Renal cortex interstitium (tissue), 11 donors: ENCODE data around the gene PLXDC1. TPM values are rescaled to one million over a fixed set of nuclear protein-coding genes. Genes with fewer than 3 reads are reported as not detected.

ENCODE experiments used
- DNase-seq, 11 donors: peaks; one replicate each; pipeline ENCODE4 v3.0.0-alpha.2; 2013; ENCODE audit warnings: low read depth in 9 of 11, low spot score in 4 of 11; ENCODE audit errors: extremely low read depth in 1 of 11
- polyA plus RNA-seq, 3 donors: library from polyadenylated mRNA; unstranded; fragments of 120-200 nt; gene quantifications; one replicate each; pipeline ENCODE4 v1.2.1, GENCODE V29; 2013; ENCODE audit not compliant: insufficient read length in 3 of 3

PLXDC1 gene
- polyA plus RNA-seq, 3 donors: 4.9 to 9.2 (median 7.2) TPM

DNA sequence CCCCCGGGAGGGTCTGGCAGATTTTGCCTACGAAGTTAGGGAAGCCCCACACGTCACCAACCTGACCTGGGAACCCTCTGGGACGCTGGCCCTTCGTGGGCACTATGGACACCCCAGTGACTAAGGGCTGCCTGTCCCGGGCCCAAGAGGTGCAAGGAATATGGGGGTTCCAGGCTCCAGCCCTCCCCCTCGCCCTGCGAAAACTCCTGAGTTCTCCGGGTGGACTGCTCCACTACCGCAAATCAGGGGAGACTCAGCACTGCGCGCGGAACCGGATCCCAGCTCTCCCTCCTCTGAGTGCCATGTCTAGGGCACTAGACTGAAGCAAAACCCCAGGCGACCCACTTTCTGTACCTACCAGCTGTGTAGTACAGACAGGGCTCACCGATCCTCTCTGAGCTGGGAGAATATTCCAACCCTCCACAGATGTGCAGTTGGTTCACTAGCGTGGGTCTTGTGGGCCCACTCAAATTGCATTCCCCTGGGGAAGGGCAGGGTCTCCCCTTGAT, 14.5 kb upstream of the PLXDC1 start, which contains the start of gene ARL5C:
Gene ARL5C (minus strand): TSS at position 321 of the 509 bp plus-strand sequence. CDS start 401 bp downstream, outside the sequence.
- no peak for DNase-seq

DNA sequence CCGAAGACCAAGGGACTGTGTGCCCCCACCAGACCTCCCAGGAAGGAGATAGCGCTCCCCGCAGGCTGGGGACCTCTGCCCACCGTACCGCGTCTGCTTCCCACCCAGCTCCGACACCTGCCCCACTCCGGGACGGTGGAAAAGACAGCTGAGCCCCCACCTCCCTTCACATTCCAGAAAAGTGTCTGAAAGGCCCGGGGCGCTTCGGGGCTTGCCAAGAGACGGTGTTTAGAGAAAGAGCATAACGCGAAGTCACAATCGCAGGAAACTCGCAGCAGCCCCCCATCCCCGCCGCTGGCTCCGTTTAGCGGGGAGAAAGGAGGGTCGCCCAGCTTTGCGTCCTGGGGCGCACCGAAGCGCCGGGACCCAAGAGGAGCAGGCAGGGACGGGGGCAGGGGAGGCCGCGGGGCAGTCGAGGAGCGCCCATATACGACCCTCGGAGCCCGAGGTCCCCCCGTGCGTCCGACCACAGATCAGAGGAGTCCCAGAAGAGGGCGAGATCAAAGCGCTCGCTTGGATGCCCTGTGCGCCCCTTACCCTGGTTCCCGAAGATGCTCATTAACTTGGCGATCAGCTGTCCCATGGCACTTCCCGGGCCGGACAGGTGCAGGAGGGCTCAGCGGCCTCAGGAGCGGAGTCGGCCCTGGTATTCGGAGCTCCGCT, 13.9 kb upstream of the PLXDC1 start:
- DNase-seq: no peak

DNA sequence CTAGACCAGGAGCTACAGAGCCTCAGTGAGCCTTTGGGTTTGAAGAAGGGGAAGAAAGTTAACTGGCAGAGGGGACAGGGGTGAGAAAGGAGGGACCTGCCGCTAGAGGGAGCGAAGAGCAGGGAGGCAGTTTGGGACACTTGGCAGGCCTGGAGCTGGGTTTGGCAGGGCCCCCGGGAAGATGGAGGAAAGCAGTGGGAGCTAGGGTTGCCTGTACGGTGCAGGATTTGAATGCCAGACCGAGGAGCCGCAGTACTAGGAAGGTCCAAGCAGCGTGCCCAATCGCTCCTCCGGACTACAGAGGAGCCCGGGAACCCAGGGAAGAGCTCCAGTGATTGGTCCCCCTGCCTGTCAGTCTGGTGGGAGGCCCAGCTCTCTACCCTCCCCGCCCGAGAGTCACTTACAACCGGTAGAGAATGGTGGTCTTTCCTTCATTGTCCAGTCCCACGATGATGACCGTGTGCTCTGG, 13.3 kb upstream of the PLXDC1 start:
- peak; percentile 69 to 89 (median 84) for DNase-seq

DNA sequence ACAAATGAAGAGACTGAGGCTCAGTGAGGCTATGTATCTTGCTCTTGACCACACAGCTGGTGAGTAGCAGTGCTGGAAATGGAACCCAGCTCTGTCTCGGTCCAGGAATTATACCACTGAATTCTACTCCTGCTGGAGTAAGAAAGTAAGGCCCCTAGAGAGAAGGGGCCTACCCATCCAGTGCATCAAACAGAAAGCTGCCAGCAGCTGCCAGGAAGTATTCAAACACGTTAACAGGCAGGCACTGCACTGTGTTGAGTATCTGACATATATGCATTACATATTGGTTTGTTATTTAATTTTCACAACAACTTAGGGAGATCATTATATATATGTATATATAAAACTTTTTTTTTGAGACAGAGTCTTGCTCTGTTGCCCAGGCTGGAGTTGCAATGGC, 10.5 kb upstream of the PLXDC1 start:
- DNase-seq: no peak

DNA sequence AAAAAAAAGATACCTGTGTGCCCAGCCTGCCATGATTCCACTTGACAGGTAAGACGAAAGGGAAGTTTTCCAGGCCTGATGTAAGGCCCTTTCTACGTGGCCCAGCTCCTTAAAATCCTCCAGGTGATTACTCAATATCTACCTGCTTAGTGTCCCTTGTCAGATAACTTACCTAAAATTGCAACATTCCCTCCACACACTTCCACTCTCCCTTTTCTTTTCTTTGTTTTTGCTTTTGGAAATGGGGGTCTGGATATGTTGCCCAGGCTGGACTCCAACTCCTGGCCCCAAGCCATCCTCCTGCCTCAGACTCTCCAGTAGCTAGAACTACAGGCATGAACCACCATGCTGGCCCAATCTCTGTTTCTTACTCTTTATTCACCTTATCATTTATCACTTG, 7.2 kb upstream of the PLXDC1 start:
- DNase-seq: no peak

DNA sequence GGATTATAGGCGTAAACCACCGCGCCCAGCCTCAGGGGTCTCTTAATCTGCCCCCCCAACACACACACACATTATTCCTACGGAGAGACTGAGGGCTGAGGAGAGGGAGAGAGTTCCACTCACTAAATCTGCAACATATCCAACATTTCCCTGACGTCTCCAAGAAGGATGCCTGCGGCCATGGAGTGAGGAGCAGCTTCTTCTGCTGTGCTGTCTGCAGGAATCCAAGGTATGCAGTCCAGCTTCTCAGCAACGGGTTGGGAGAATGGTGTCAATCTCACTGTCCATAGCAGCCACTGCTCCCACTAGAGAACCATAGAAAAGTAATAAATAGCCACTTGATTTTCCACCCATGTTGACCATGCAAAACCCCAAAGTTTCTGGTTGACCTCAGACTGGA, 5.1 kb upstream of the PLXDC1 start:
- DNase-seq: no peak

DNA sequence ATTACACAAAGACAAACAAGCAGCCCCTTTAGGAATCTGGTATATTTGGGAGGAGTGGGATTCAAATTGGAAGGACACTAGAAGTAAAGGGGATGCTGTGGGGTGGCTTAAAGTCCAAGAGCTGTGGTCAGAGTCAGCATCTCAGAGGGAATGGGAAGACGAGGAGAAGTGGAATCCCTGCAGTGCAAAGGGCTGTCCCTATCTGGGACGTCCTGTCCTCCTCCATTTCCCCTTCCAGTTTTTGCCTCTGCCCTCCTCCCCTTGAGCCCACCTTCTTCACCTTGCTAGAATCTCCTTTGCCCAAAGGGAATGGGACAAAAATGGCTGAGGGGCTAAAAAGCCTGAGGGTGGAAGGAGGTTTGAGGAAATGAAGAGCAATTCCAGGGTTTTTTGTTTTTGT, 4.2 kb upstream of the PLXDC1 start:
- DNase-seq: no peak

DNA sequence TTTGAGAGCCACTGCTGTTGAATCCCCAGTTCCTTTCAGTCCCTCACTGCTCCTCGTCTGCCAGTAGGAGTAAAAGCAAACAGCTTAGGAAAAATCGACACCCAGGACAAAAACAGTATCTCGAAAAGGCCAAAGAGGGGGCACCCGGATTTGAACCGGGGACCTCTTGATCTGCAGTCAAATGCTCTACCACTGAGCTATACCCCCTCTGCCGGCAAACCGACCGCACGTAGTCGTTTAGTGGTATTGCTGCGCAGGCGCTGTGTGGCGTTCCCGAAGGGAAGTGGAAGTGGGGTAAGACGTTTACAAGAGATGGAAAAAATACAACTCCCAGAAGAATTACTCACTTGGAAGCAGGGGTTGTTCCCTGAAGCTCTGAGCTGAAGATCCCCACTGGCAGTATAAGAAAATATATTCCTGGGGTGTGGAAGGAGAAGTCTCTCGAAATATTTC, 2.2 kb upstream of the PLXDC1 start:
- peak; percentile 81 to 90 (median 86) for DNase-seq

DNA sequence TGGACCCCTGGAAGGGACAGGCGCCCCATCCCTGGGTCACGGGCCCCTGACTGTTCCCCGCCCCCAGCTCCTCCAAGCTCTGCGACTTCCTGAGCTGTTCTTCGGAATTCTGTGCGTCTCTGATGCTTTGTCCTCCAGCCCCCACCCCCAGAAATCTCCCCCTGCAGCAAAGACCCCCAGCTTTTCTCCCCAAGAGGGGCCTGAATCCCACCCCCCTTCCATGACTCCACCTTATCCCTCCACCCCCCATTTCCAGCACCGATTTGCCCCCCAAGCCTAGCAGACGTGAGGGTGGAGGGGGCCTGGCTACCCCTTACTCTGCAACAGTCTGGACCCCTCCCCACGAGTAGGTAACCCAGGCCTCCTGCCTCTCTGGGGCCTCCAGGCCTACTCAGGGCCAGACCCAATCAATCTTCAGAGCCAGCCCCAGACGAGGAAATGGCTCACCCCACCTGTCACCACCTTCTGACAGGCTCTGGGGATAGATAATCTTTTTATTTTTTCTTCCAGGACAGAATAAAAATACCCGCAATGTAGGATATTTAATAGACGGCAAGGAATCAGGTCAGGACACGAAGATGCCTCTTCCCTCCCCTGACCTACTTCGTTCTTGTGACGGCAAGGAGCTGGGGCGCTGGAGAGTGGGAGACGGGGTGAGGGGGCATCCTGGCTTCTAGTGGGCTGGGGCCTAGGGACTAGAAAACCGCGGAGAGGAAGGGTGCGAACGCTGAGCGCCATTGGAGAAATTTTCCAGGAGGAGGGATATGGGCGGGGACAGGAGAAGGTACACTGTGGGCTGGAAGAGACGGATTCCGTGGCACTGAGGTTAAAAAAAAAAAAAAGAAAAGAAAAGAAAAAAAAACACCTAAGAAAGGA, 744 bp upstream of the PLXDC1 start:
- no peak for DNase-seq

DNA sequence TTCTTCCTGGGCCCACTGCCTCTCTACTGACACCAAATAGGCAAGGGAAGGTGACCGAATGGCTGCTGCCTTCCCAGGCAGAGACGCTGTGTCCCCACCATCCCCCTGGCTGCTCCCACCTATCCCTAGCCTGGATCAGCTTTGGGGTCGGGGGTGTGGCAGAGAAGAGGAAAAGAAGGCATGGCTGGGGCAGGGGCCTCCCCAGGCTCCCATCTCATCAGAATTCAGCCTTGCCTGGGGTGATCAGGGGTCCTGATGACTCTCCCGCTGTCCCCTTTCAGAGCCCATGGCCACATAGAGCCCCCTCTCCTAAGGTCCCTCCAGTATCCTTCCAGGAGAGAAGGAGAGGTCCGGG, 665 bp downstream of the PLXDC1 start:
- DNase-seq: no peak

DNA sequence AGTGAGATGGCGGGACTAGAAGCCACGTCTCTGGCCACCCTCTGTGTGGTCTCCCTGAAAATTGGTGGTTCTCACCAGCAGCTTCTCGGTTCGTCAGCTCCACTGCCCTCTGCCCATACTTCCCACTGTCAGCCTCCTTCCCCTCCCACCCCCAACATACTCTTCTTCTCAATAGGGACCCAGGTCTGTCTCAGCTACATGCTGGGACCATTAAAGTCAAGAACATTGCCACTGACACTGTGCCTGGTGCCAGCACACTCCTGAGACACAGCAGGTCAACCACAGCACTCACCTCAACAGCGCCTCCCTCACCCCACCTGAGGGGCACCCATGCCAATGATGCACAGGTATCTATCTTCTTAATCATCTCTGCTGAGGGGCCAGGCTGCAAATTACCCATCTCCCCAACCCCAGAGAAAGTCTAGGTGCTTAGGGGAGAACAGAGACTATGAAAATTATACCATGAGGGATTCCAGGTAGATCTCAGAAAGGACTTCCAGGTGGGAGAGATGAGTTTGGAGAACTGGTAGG, 1.3 kb downstream of the PLXDC1 start:
- DNase-seq: no peak

DNA sequence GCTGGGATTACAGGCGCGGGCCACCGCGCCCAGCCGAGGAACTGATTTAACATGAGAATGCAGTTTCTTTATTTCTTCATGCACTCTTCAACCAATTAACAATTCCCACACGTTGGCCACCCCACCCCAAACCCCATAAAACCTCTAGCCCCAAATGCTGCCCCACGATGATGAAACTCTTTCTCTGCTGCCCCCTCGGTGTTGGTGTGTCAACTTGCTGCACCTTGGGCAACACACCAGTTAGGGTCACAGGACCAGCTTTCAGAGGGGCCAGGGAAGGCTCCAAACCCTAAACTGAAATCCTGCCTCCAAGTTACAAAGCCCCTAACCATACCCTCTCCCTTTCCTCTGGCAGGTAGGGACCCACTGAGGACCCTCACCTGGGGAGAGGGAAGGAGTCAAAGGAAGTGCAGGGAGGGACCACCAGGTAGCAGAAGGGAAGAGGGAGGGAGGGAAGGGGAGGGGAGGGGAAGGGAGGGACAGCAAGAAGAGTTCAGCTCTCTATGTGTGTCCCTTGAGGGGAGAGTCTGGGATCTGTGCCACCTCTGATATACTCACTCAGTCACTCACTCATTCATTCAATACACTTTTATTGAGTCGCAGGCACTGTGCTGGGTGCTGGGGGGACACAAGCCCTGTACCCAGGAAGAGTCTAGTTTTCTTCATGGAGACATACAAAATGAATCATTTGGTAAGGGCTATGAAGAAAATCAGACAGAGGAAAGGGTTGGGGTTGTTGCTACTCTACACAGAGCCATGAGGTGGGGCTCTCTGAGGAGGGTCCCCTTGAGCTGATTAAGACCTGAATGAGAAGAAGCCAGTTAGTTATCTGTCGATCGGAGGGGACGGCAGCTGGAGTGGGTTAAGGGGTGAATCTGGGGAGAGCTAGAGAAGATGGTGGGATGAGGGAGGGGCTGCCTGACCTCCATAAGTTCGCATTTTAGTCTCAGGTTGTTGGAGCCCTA, 3.9 kb downstream of the PLXDC1 start:
- DNase-seq: no peak

DNA sequence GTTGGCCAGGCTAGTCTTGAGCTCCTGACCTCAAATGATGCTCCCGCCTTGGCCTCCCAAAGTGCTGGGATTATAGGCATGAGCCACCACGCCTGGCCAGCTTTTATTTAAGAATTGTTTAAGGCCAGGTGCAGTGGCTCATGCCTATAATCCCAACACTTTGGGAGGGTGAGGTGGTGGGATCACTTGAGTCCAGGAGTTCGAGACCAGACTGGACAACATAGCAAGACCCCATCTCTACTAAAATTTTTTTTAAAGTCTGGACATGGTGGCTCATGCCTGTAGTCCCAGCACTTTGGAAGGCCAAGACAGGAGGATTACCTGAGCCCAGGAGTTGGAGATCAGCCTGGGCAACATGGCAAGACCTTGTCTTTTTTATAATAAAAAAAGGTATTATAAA, 5.2 kb downstream of the PLXDC1 start:
- DNase-seq: no peak

DNA sequence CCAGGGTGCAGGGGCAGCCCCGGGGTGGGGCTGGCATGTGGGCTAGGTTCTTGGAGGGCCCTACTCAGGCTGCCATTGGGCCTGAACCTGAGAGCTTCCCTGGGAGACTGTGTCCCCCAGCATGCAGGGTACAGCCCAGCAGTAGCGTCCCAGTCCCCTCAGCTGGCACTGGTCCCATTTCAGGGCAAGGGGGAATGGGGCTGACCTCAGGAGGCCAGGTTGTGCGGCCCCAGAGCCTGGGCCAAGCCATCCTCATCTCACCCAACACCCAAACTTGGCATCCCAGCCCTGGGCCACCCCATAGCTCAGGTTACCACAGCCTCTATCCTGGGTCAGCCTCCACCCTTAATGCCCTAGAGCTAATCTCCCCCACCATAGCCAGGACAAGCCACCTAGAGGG, 6.3 kb downstream of the PLXDC1 start:
- no peak for DNase-seq

DNA sequence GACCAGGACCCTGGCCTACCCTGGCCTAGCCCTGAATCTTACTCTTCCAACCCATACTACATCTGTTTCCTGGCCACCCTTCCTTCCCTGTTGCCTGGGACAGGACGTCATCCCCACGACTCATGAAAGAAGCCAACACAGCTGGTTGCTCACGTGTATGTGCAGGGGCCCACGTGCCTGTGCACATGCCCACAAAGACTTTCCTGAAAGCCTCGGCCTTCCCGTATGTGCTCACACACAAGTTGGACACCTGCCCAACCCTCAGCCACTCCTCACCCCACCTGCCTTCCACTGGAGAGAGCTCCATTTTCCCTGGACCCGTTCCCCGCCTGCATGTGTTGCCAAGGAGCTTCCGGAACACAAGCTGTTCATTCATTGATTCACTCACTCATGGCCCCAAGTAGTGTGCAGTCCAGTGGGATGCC, 7.0 kb downstream of the PLXDC1 start:
- DNase-seq: no peak

DNA sequence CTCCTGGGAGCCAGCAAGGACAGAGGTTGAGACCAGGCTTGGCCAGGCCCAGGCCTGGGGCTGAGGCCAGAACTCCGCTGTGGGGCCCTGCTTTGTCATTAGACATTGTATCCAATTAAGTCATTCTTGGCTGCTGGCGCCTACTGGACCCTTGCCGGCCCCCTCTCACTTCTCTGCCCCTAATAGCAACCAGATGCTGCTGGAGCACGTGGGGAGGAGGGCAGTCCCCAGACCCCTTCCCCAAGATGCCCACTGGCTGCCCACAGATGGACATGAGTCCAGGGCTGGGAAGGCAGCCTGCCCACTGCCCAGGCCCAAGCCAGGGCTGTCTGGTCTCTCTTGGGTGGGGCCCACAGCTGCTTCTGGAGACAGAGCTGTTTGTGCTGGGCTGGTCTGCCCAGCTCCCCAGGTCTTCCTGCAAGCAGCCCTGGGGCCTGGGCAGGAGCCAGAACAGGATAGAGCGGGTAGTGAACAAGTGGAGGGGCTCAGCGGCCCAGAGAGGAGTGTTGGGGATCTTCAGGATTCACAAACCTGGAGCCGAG, 7.8 kb downstream of the PLXDC1 start:
- no peak for DNase-seq

DNA sequence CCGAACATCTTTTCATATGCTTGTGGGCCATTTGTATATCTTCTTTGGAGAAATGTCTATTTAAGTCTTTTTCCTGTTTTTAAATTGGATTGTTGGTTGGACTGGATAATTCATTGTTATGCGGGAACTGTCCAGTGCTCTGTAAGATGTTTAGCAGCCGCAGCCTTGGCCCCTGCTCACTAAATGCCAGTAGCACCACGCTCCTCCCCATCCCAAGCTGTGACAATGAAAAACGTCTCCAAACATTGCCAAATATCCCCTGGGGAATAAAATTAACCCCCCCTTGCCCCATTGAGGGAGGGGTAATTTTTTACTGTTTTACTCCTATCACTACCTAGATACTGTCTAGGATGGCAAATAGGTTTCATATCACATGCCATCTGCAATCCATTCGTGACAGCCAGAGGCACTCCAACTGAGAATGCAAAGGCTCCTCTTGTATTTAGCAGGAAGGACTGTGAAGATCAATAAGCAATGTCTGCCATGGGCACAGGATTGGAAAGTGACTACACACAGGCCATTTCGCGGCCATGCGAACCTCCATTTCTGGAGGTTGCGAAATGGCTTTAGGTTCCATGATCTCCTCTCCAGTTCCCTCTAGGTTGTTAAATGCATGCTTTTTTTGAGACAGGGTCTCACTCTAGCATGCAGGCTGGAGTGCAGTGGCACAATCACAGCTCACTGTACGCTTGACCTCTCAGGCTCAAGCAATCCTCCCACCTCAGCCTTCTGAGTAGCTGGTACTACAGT, 9.3 kb downstream of the PLXDC1 start:
- DNase-seq: no peak

DNA sequence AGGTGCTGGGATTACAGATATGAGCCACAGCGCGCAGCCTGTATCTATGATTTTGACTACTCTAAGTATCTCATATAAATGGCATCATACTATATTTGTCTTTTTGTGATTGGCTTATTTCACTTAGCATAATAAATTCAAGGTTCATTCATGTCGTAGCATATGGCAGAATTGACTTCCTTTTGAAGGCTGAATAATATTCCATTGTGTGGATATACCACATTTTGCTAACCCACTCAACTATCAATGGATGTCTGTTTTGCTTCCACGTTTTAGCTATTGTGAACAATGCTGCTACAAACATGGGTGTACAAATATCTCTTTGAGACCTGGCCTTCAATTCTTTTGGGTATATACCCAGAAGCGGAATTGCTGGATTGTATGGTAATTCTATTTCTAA, 10.1 kb downstream of the PLXDC1 start:
- DNase-seq: no peak
